SU-DHL-6 (cell line): ENCODE results near the gene FOXP4.

Source experiments
- H2AFZ ChIP-seq: fragments of 200-600 bp; sonication (generic); 2 replicates; pipeline ENCODE4 v1.6.1; 2014; ENCODE audit warnings: low read depth, mild to moderate bottlenecking, moderate library complexity, mixed read lengths, antibody characterized with exemption, low read length; ENCODE audit not compliant: severe bottlenecking
- H3F3A ChIP-seq: fragments of 200-600 bp; shearing (Covaris generic); 2 replicates; pipeline ENCODE4 v1.6.0; 2016; ENCODE audit warnings: antibody characterized with exemption, mild to moderate bottlenecking; ENCODE audit not compliant: insufficient read depth
- H3K27ac ChIP-seq: fragments of 200-600 bp; sonication (generic); 2 replicates; pipeline ENCODE4 v1.5.1; 2016; ENCODE audit warnings: low read depth, mild to moderate bottlenecking, low read length, moderate library complexity, mixed read lengths
- H3K27me3 ChIP-seq: fragments of 200-600 bp; sonication (generic), shearing (Covaris generic); 2 replicates; pipeline ENCODE4 v1.6.0; 2014; ENCODE audit warnings: mild to moderate bottlenecking, low read length
- H3K36me3 ChIP-seq: fragments of 200-600 bp; sonication (generic); 2 replicates; pipeline ENCODE4 v1.6.1; 2014; ENCODE audit warnings: mild to moderate bottlenecking, low read length, mixed read lengths
- H3K4me2 ChIP-seq: fragments of 300-600, 200-600 bp; shearing (Covaris generic), sonication (generic); 2 replicates; pipeline ENCODE4 v1.6.0; 2014; ENCODE audit warnings: low read length, low read depth, mild to moderate bottlenecking; ENCODE audit not compliant: poor library complexity, severe bottlenecking
- H3K4me3 ChIP-seq: fragments of 200-600 bp; sonication (generic); 2 replicates; pipeline ENCODE4 v1.5.1; 2014; ENCODE audit warnings: antibody characterized with exemption, low read length, mild to moderate bottlenecking, mixed read lengths; ENCODE audit not compliant: insufficient read depth, poor library complexity, severe bottlenecking
- H3K79me2 ChIP-seq: fragments of 200-600 bp; sonication (generic); 2 replicates; pipeline ENCODE4 v1.6.1; 2014; ENCODE audit warnings: mild to moderate bottlenecking, low read length, moderate library complexity; ENCODE audit not compliant: insufficient read depth
- H3K9ac ChIP-seq: fragments of 200-600 bp; sonication (generic); 2 replicates; pipeline ENCODE4 v1.7.0; 2014; ENCODE audit warnings: mild to moderate bottlenecking, low read length
- H3K9me2 ChIP-seq: fragments of 200-600 bp; sonication (generic); replicated peaks from 2 replicates; pipeline ENCODE4 v1.6.1; 2014; ENCODE audit warnings: low read length; ENCODE audit not compliant: insufficient read depth
- H3K9me3 ChIP-seq: fragments of 200-600 bp; sonication (generic); 2 replicates; pipeline ENCODE4 v1.6.1; 2014; ENCODE audit warnings: low read length, mixed read lengths; ENCODE audit not compliant: insufficient read depth
- H4K20me1 ChIP-seq: fragments of 200-600 bp; sonication (generic); 2 replicates; pipeline ENCODE4 v1.6.1; 2014; ENCODE audit warnings: low read depth, mild to moderate bottlenecking, antibody characterized with exemption, low read length, moderate library complexity, mixed read lengths
- EZH2phosphoT487 ChIP-seq: fragments of 200-600 bp; sonication (generic), shearing (Covaris generic); conservative IDR thresholded peaks from 2 replicates; pipeline ENCODE4 v1.6.1; 2018; ENCODE audit warnings: mild to moderate bottlenecking, antibody characterized with exemption, low read length, moderate library complexity, mixed read lengths
- TF ChIP-seq, protein P1 (sequence below): fragments of 200-600 bp; sonication (generic); IDR thresholded peaks from one replicate; pipeline ENCODE4 v1.5.1; 2017; ENCODE audit warnings: antibody characterized with exemption, mild to moderate bottlenecking, low read length, moderate library complexity; ENCODE audit not compliant: insufficient read depth, poor library complexity, severe bottlenecking

Gene FOXP4

DNA sequence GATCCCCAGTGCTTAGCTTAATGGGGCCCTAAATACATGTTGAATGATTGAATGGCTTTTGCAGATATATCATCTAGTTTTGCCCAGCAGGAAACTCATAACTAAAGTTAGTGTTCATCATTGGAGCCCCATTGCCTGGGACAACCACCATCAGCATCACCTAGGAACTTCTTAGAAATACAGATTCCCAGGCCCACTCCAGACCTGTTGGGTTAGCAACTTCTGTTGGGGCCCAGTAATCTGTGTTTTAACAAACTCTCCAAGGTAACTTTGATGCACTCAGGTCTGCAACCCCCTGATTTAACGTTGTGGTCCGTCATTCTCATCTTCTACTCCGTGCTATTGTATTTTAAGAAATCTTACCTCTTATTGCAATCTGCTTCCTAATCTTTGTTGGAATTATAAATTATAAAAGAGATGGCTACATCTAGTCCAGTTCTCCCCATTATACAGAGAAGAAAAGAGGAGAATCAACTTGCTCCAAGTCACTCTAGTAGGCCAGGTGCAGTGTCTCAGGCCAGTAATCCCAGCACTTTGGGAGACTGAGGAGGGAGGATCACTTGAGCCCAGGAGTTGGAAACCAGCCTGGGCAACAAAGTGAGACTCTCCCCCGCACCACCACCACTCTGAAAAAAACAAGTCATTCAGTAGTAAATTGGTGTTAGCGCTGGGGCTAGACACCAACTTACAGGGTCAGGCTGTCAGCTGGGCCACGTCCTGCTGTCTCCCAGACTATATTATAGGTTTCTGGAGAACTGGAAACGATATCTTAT lies 13.7 kb downstream of the FOXP4 start:
- Histone ChIP-seq H3K9me3 (no peaks in the 10 kb centered on the region), H3K27ac (no peak overlapping the region), H3K36me3 (no peaks in the 10 kb centered on the region), H3F3A (no peaks in the 10 kb centered on the region), H4K20me1 (peaks cover 7% of the 10 kb centered on the region), H3K9me2 (no peaks in the 10 kb centered on the region), H3K4me2 (peak overlapping the region; percentile 41), H3K9ac (no peak overlapping the region), H2AFZ (no peak overlapping the region), H3K27me3 (no peaks in the 10 kb centered on the region), H3K4me3 (no peak overlapping the region), H3K79me2 (no peaks in the 10 kb centered on the region)
- TF ChIP-seq, protein P1, sequence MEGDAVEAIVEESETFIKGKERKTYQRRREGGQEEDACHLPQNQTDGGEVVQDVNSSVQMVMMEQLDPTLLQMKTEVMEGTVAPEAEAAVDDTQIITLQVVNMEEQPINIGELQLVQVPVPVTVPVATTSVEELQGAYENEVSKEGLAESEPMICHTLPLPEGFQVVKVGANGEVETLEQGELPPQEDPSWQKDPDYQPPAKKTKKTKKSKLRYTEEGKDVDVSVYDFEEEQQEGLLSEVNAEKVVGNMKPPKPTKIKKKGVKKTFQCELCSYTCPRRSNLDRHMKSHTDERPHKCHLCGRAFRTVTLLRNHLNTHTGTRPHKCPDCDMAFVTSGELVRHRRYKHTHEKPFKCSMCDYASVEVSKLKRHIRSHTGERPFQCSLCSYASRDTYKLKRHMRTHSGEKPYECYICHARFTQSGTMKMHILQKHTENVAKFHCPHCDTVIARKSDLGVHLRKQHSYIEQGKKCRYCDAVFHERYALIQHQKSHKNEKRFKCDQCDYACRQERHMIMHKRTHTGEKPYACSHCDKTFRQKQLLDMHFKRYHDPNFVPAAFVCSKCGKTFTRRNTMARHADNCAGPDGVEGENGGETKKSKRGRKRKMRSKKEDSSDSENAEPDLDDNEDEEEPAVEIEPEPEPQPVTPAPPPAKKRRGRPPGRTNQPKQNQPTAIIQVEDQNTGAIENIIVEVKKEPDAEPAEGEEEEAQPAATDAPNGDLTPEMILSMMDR: no peak
- TF ChIP-seq EZH2phosphoT487: no peak

DNA sequence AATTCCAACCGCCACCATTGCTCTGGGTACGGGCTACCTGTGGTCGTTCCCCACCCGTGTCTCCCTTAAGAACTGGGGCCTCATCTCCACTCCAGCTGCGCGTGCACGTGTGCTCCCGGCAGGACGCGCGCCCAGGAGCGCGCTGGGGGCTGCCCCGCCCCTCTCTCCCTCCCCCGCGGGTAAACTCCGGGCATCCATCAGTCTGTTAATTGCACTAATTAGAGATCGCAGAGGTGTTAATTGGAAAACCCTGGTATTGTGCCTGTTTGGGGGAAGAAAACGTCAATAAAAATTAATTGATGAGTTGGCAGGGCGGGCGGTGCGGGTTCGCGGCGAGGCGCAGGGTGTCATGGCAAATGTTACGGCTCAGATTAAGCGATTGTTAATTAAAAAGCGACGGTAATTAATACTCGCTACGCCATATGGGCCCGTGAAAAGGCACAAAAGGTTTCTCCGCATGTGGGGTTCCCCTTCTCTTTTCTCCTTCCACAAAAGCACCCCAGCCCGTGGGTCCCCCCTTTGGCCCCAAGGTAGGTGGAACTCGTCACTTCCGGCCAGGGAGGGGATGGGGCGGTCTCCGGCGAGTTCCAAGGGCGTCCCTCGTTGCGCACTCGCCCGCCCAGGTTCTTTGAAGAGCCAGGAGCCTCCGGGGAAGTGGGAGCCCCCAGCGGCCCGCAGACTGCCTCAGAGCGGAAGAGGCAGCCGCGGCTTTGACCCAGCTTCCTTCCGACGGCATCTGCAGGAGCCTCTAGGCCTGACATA lies 14.4 kb downstream of the FOXP4 start:
- Histone ChIP-seq H3K36me3 (no peaks in the 10 kb centered on the region), H3K4me2 (peak overlapping the region; percentile 41), H3K9me3 (no peaks in the 10 kb centered on the region), H3K9me2 (no peaks in the 10 kb centered on the region), H3F3A (no peaks in the 10 kb centered on the region), H2AFZ (no peak overlapping the region), H3K9ac (no peak overlapping the region), H3K27ac (no peak overlapping the region), H3K79me2 (no peaks in the 10 kb centered on the region), H4K20me1 (peaks cover 7% of the 10 kb centered on the region), H3K4me3 (peak overlapping the region; percentile 5), H3K27me3 (no peaks in the 10 kb centered on the region)
- TF ChIP-seq, protein P1: no peak
- no peak for TF ChIP-seq EZH2phosphoT487

GRCh38 chr6:41561416-41561815 lies 15.2 kb downstream of the FOXP4 start:
- no peaks in the 10 kb centered on the region for H3F3A ChIP-seq
- no peaks in the 10 kb centered on the region for H3K36me3 ChIP-seq
- no peaks in the 10 kb centered on the region for H3K79me2 ChIP-seq
- H3K27ac ChIP-seq: no peak overlapping the region
- H4K20me1 ChIP-seq: peaks cover 7% of the 10 kb centered on the region
- no peak for TF ChIP-seq EZH2phosphoT487
- TF ChIP-seq, protein P1: no peak
- H2AFZ ChIP-seq: no peak overlapping the region
- H3K9me2 ChIP-seq: no peaks in the 10 kb centered on the region
- H3K27me3 ChIP-seq: no peaks in the 10 kb centered on the region
- H3K4me2 ChIP-seq: no peak overlapping the region
- H3K9ac ChIP-seq: no peak overlapping the region
- no peak overlapping the region for H3K4me3 ChIP-seq
- no peaks in the 10 kb centered on the region for H3K9me3 ChIP-seq
